H9 (cell line): ENCODE measurements around the gene NRG3. TPM values are rescaled to one million over a fixed set of nuclear protein-coding genes. Genes with fewer than 3 reads are reported as not detected.

ENCODE experiments used
- DNase-seq: peaks from one replicate; pipeline ENCODE4 v3.0.0-alpha.2; 2017
- H2AFZ ChIP-seq: one replicate; pipeline ENCODE4 v1.6.1; 2013; ENCODE audit warnings: mild to moderate bottlenecking, low read length, control low read depth, moderate library complexity
- H2AK5ac ChIP-seq: 2 replicates; pipeline ENCODE4 v1.6.1; 2013; ENCODE audit warnings: low read length, control low read depth, mixed read lengths; ENCODE audit not compliant: insufficient read length
- H2BK120ac ChIP-seq: one replicate; pipeline ENCODE4 v1.6.1; 2013; ENCODE audit warnings: low read depth, mild to moderate bottlenecking, low read length, control low read depth, inconsistent platforms; ENCODE audit not compliant: poor library complexity, severe bottlenecking
- H2BK12ac ChIP-seq: 2 replicates; pipeline ENCODE4 v1.6.1; 2013; ENCODE audit warnings: low read length, control low read depth, mixed read lengths, low read depth; ENCODE audit not compliant: insufficient read length
- H2BK15ac ChIP-seq: 2 replicates; pipeline ENCODE4 v1.6.1; 2013; ENCODE audit warnings: low read depth, low read length, control low read depth
- H2BK20ac ChIP-seq: one replicate; pipeline ENCODE4 v1.6.1; 2013; ENCODE audit warnings: low read depth, mild to moderate bottlenecking, low read length, control low read depth, inconsistent platforms; ENCODE audit not compliant: poor library complexity, severe bottlenecking
- H2BK5ac ChIP-seq: 2 replicates; pipeline ENCODE4 v1.6.1; 2013; ENCODE audit warnings: low read length, control low read depth, mixed read lengths; ENCODE audit not compliant: insufficient read length
- H3K14ac ChIP-seq: 2 replicates; pipeline ENCODE4 v1.6.1; 2013; ENCODE audit warnings: low read length, control low read depth; ENCODE audit not compliant: insufficient read depth
- H3K18ac ChIP-seq: 2 replicates; pipeline ENCODE4 v1.6.1; 2013; ENCODE audit warnings: low read depth, mild to moderate bottlenecking, mixed read lengths, low read length, control low read depth; ENCODE audit not compliant: insufficient read length
- H3K23ac ChIP-seq: 2 replicates; pipeline ENCODE4 v1.6.1; 2013; ENCODE audit warnings: low read length, control low read depth, mixed read lengths, low read depth; ENCODE audit not compliant: insufficient read length
- H3K23me2 ChIP-seq: 2 replicates; pipeline ENCODE4 v1.6.1; 2013; ENCODE audit warnings: low read depth, mild to moderate bottlenecking, mixed read lengths, low read length, control low read depth; ENCODE audit not compliant: insufficient read length, poor library complexity, severe bottlenecking
- H3K27ac ChIP-seq: 2 replicates; pipeline ENCODE4 v1.5.1; 2013; ENCODE audit warnings: low read length, control low read depth, mixed read lengths, low read depth; ENCODE audit not compliant: insufficient read length
- H3K27me3 ChIP-seq: 2 replicates; pipeline ENCODE4 v1.6.1; 2013; ENCODE audit warnings: low read length, control low read depth, inconsistent platforms; ENCODE audit not compliant: insufficient read depth
- H3K4ac ChIP-seq: 2 replicates; pipeline ENCODE4 v1.6.1; 2013; ENCODE audit warnings: low read depth, mild to moderate bottlenecking, control low read depth, inconsistent platforms, low read length, moderate library complexity
- H3K4me1 ChIP-seq: 2 replicates; pipeline ENCODE4 v1.6.1; 2013; ENCODE audit warnings: low read length, control low read depth, inconsistent platforms; ENCODE audit not compliant: insufficient read depth
- H3K4me2 ChIP-seq: 2 replicates; pipeline ENCODE4 v1.6.1; 2013; ENCODE audit warnings: low read length, control low read depth, mixed read lengths; ENCODE audit not compliant: insufficient read length, insufficient read depth
- H3K56ac ChIP-seq: 2 replicates; pipeline ENCODE4 v1.6.1; 2013; ENCODE audit warnings: low read depth, mild to moderate bottlenecking, mixed read lengths, low read length, control low read depth; ENCODE audit not compliant: insufficient read length
- H3K79me1 ChIP-seq: 2 replicates; pipeline ENCODE4 v1.6.1; 2013; ENCODE audit warnings: low read depth, mild to moderate bottlenecking, moderate library complexity, low read length, control low read depth, inconsistent platforms; ENCODE audit not compliant: insufficient read depth, poor library complexity, severe bottlenecking
- H3K79me2 ChIP-seq: 2 replicates; pipeline ENCODE4 v1.6.1; 2013; ENCODE audit warnings: low read length, control low read depth, inconsistent platforms; ENCODE audit not compliant: insufficient read depth
- H3K9ac ChIP-seq: 2 replicates; pipeline ENCODE4 v1.6.1; 2013; ENCODE audit warnings: low read length, control low read depth, mixed read lengths; ENCODE audit not compliant: insufficient read length; ENCODE audit errors: extremely low read depth
- H3K9me3 ChIP-seq: one replicate; pipeline ENCODE4 v1.6.1; 2013; ENCODE audit warnings: low read depth, low read length, inconsistent platforms; ENCODE audit not compliant: control insufficient read depth
- H3T11ph ChIP-seq: one replicate; pipeline ENCODE4 v1.6.1; 2013; ENCODE audit warnings: mild to moderate bottlenecking, low read length, control low read depth, inconsistent platforms
- H4K20me1 ChIP-seq: one replicate; pipeline ENCODE4 v1.6.1; 2013; ENCODE audit not compliant: control insufficient read depth, insufficient read length, insufficient read depth
- H4K5ac ChIP-seq: 2 replicates; pipeline ENCODE4 v1.6.1; 2013; ENCODE audit warnings: low read depth, mild to moderate bottlenecking, mixed read lengths, low read length, control low read depth; ENCODE audit not compliant: insufficient read length
- H4K8ac ChIP-seq: replicated peaks from 2 replicates; pipeline ENCODE4 v1.6.1; 2013; ENCODE audit warnings: low read length, control low read depth, mixed read lengths, low read depth; ENCODE audit not compliant: insufficient read length
- H4K91ac ChIP-seq: 2 replicates; pipeline ENCODE4 v1.6.1; 2013; ENCODE audit warnings: low read depth, mild to moderate bottlenecking, moderate library complexity, mixed read lengths, low read length, control low read depth; ENCODE audit not compliant: insufficient read length
- H3K27ac Mint-ChIP-seq, 3 experiments: 2 replicates in 2 of 3; 3 replicates in 1 of 3; pipeline ENCODE4 v1.8.0; 2020 to 2021; ENCODE audit warnings: mixed read lengths in 3 of 3, mild to moderate bottlenecking in 1 of 3, moderate library complexity in 1 of 3
- H3K27me3 Mint-ChIP-seq: 2 replicates; pipeline ENCODE4 v1.8.0; 2021; ENCODE audit warnings: low read depth, mild to moderate bottlenecking, moderate library complexity, mixed read lengths
- H3K36me3 Mint-ChIP-seq, 3 experiments: 2 replicates in 2 of 3; 3 replicates in 1 of 3; pipeline ENCODE4 v1.8.0; 2020 to 2021; ENCODE audit warnings: low read depth in 3 of 3, mixed read lengths in 3 of 3; ENCODE audit not compliant: insufficient read depth in 1 of 3
- H3K4me1 Mint-ChIP-seq, 2 experiments: 2 replicates each; pipeline ENCODE4 v1.8.0; 2020; ENCODE audit warnings: mixed read lengths in 2 of 2
- H3K4me3 Mint-ChIP-seq, 2 experiments: 2 replicates in 1 of 2; 3 replicates in 1 of 2; pipeline ENCODE4 v1.8.0; 2020 to 2021; ENCODE audit warnings: mild to moderate bottlenecking in 2 of 2, mixed read lengths in 2 of 2, moderate library complexity in 1 of 2
- H3K9me3 Mint-ChIP-seq, 2 experiments: 2 replicates in 1 of 2; 3 replicates in 1 of 2; pipeline ENCODE4 v1.8.0; 2020; ENCODE audit warnings: mild to moderate bottlenecking in 2 of 2, mixed read lengths in 2 of 2, moderate library complexity in 1 of 2
- WGBS: extraction: QIAGEN DNeasy Blood & Tissue Kit; methylation state at CpG from one replicate; pipeline ENCODE4 v1.1.7; 2013; ENCODE audit warnings: missing lambda C conversion rate, low lambda C conversion rate, mixed read lengths; ENCODE audit not compliant: insufficient read length; ENCODE audit errors: extremely low coverage; 5-methylcytosine and 5-hydroxymethylcytosine counted together
- total RNA-seq: library from RNA; stranded (reverse); gene quantifications from 2 replicates; pipeline ENCODE4 v1.2.1, GENCODE V29; 2021
- TF ChIP-seq, protein P1 (sequence below): fragments of 200-600 bp; sonication (generic); conservative IDR thresholded peaks from 3 replicates; pipeline ENCODE4 v1.8.0; 2021; ENCODE audit warnings: antibody characterized with exemption, mild to moderate bottlenecking

NRG3 gene
- total RNA-seq, 1 experiment from 2014 or later = 1.6 TPM

DNA sequence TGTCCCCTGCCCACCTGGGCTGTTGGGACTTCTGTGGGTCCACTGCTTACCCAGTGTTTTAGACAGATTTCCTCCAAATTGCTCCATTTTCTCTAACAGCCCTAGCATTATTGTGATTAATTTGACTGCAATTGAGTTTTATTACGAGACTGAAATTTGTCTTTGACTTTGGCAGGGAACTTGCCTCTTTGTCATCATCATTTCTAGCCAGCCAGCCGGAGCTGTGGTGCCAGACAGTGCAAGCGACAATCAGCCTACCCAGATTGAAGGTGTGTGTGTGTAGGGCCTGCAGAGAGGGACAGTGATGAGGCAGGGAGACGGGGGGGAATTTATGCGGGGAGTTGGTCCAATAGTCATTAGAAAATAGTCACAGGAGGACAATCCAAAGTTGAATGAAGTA is 743.0 kb downstream of the NRG3 start:
- H3K14ac ChIP-seq = no peak overlapping the region
- no peaks in the 10 kb centered on the region for H3K23me2 ChIP-seq
- no peak overlapping the region for H2BK20ac ChIP-seq
- DNase-seq = no peak
- H3K4me3 Mint-ChIP-seq = no peak overlapping the region
- no peak overlapping the region for H3K9ac ChIP-seq
- no peak overlapping the region for H2BK15ac ChIP-seq
- no peaks in the 10 kb centered on the region for H3K4me1 ChIP-seq
- H3K23ac ChIP-seq = no peak overlapping the region
- no peaks in the 10 kb centered on the region; the same call in 1 of the 2 replicates for H3K27me3 Mint-ChIP-seq
- no peaks in the 10 kb centered on the region; the same call in 1 of the 2 replicates for H3K79me2 ChIP-seq
- TF ChIP-seq, protein P1, sequence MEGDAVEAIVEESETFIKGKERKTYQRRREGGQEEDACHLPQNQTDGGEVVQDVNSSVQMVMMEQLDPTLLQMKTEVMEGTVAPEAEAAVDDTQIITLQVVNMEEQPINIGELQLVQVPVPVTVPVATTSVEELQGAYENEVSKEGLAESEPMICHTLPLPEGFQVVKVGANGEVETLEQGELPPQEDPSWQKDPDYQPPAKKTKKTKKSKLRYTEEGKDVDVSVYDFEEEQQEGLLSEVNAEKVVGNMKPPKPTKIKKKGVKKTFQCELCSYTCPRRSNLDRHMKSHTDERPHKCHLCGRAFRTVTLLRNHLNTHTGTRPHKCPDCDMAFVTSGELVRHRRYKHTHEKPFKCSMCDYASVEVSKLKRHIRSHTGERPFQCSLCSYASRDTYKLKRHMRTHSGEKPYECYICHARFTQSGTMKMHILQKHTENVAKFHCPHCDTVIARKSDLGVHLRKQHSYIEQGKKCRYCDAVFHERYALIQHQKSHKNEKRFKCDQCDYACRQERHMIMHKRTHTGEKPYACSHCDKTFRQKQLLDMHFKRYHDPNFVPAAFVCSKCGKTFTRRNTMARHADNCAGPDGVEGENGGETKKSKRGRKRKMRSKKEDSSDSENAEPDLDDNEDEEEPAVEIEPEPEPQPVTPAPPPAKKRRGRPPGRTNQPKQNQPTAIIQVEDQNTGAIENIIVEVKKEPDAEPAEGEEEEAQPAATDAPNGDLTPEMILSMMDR = no peak
- H3K9me3 ChIP-seq = no peaks in the 10 kb centered on the region
- WGBS = no CpG with 5 or more reads among the region's 5 CpGs
- no peak overlapping the region for H2BK12ac ChIP-seq
- H2BK120ac ChIP-seq = no peak overlapping the region
- H4K91ac ChIP-seq = no peak overlapping the region
- H3K27me3 ChIP-seq = no peaks in the 10 kb centered on the region
- H3K9me3 Mint-ChIP-seq = peaks cover 2 to 7% of the 10 kb centered on the region in 2 experiments; a peak in 3 of 5 replicates
- H4K5ac ChIP-seq = no peak overlapping the region
- H4K20me1 ChIP-seq = no peaks in the 10 kb centered on the region
- no peak overlapping the region for H2BK5ac ChIP-seq
- H4K8ac ChIP-seq = no peak overlapping the region
- no peaks in the 10 kb centered on the region for H3K79me1 ChIP-seq
- no peak overlapping the region for H2AFZ ChIP-seq
- H3T11ph ChIP-seq = no peak overlapping the region
- no peak overlapping the region for H3K27ac ChIP-seq
- H3K4me1 Mint-ChIP-seq = no peaks in the 10 kb centered on the region
- no peak overlapping the region for H3K56ac ChIP-seq
- no peak overlapping the region for H2AK5ac ChIP-seq
- no peak overlapping the region for H3K27ac Mint-ChIP-seq
- no peak overlapping the region for H3K4me2 ChIP-seq
- peaks cover 0 to 6% (median 2%) of the 10 kb centered on the region in 3 experiments; a peak in 4 of 7 replicates for H3K36me3 Mint-ChIP-seq
- H3K18ac ChIP-seq = no peak overlapping the region
- no peak overlapping the region for H3K4ac ChIP-seq
